SK-N-SH (cell line): Measurements from ENCODE around the gene MATR3. TPM values are rescaled to one million over a fixed set of nuclear protein-coding genes. Genes with fewer than 3 reads are reported as not detected.

Experiments used
- CTCF ChIA-PET: fragments of 300-600, 350-600 bp; formaldehyde crosslinking; extraction: SDS; loops from one replicate; lab custom pipeline; 2021; lab: Yijun Ruan, JAX
- POLR2A ChIA-PET: fragments of 350-600 bp; sonication (Branson Sonifier 250); formaldehyde crosslinking; extraction: SDS; loops from one replicate; lab custom pipeline; 2020; ENCODE audit warnings: antibody characterized with exemption, inconsistent platforms; lab: Yijun Ruan, JAX
- DNase-seq: peaks from one replicate; pipeline ENCODE4 v3.0.0; 2012
- H2AFZ ChIP-seq: fragments of 200-600 bp; sonication (generic); 2 replicates; pipeline ENCODE4 v1.8.1; 2016; ENCODE audit warnings: antibody characterized with exemption, mild to moderate bottlenecking, low read depth
- H3F3A ChIP-seq: fragments of 200-600 bp; sonication (generic); replicated peaks from 2 replicates; pipeline ENCODE3; 2016; ENCODE audit warnings: antibody characterized with exemption, mild to moderate bottlenecking; ENCODE audit not compliant: insufficient read depth
- H3K27ac ChIP-seq, 2 experiments: fragments of 200-500 bp in 1 of 2; fragments of 200-600 bp in 1 of 2; sonication (Bioruptor generic) in 1 of 2; sonication (generic), shearing (Covaris generic) in 1 of 2; 2 replicates each; pipeline versions ENCODE4 v1.5.1 to v1.6.1; 2014 to 2016; ENCODE audit warnings: low read depth in 2 of 2, inconsistent platforms in 1 of 2, low read length in 1 of 2, mild to moderate bottlenecking in 1 of 2, mixed read lengths in 1 of 2
- H3K27me3 ChIP-seq: fragments of 200-600 bp; sonication (generic), shearing (Covaris generic); 2 replicates; pipeline ENCODE4 v1.6.1; 2016; ENCODE audit warnings: mixed run types; ENCODE audit not compliant: insufficient read depth
- H3K36me3 ChIP-seq, 2 experiments: fragments of 200-500 bp in 1 of 2; fragments of 200-600 bp in 1 of 2; sonication (Bioruptor generic) in 1 of 2; sonication (generic) in 1 of 2; replicated peaks in 1 of 2; 2 replicates each; pipeline versions ENCODE3 to v1.5.1; 2014 to 2016; ENCODE audit warnings: low read length in 1 of 2, mild to moderate bottlenecking in 1 of 2; ENCODE audit not compliant: insufficient read depth in 2 of 2, control insufficient read depth in 1 of 2
- H3K4me1 ChIP-seq, 2 experiments: fragments of 200-500 bp in 1 of 2; fragments of 200-600 bp in 1 of 2; sonication (Bioruptor generic) in 1 of 2; sonication (generic), shearing (Covaris generic) in 1 of 2; 2 replicates each; pipeline versions ENCODE4 v1.5.1 to v1.6.1; 2014 to 2016; ENCODE audit warnings: low read depth in 1 of 2, low read length in 1 of 2, mixed run types in 1 of 2; ENCODE audit not compliant: insufficient read depth in 2 of 2, control insufficient read depth in 1 of 2
- H3K4me2 ChIP-seq: fragments of 200-600 bp; sonication (generic), shearing (Covaris generic); 2 replicates; pipeline ENCODE4 v1.6.1; 2017; ENCODE audit warnings: mixed run types
- H3K4me3 ChIP-seq, 2 experiments: fragments of 200-500 bp in 1 of 2; fragments of 200-600 bp in 1 of 2; sonication (Bioruptor generic) in 1 of 2; sonication (generic), shearing (Covaris generic) in 1 of 2; 2 replicates each; pipeline versions ENCODE4 v1.5.1 to v1.8.1; 2014 to 2016; ENCODE audit warnings: low read depth in 2 of 2, inconsistent platforms in 1 of 2, low read length in 1 of 2, mild to moderate bottlenecking in 1 of 2, mixed read lengths in 1 of 2, moderate library complexity in 1 of 2
- H3K79me2 ChIP-seq: fragments of 200-600 bp; sonication (generic); 2 replicates; pipeline ENCODE4 v1.8.1; 2017; ENCODE audit warnings: mild to moderate bottlenecking; ENCODE audit not compliant: insufficient read depth
- H3K9ac ChIP-seq: fragments of 200-600 bp; sonication (generic); 2 replicates; pipeline ENCODE4 v1.6.1; 2017; ENCODE audit warnings: mixed run types
- H3K9me2 ChIP-seq: fragments of 200-600 bp; sonication (generic); 2 replicates; pipeline ENCODE4 v1.6.1; 2017; ENCODE audit warnings: mixed run types
- H3K9me3 ChIP-seq: fragments of 200-600 bp; sonication (generic); 2 replicates; pipeline ENCODE4 v1.6.1; 2017; ENCODE audit warnings: mixed run types, mild to moderate bottlenecking, moderate library complexity
- H4K20me1 ChIP-seq: fragments of 200-600 bp; sonication (generic); 2 replicates; pipeline ENCODE4 v1.6.1; 2017; ENCODE audit warnings: mild to moderate bottlenecking, mixed run types; ENCODE audit not compliant: insufficient read depth
- CHD2 ChIP-seq: fragments of 150-350 bp; IDR thresholded peaks from 2 replicates; pipeline ENCODE4 v1.6.1; 2018; ENCODE audit warnings: low read length; ENCODE audit not compliant: partially characterized antibody
- CTCF ChIP-seq: fragments of 200-600 bp; sonication (generic); IDR thresholded peaks from 2 replicates; pipeline ENCODE4 v1.6.1; 2017; ENCODE audit warnings: antibody characterized with exemption, mild to moderate bottlenecking, moderate library complexity
- ELF1 ChIP-seq: IDR thresholded peaks from 2 replicates; pipeline ENCODE4 v1.4.0; 2012
- EZH2phosphoT487 ChIP-seq: fragments of 200-600 bp; sonication (generic); IDR thresholded peaks from 2 replicates; pipeline ENCODE4 v1.6.1; 2017; ENCODE audit warnings: low read depth, mixed run types, mild to moderate bottlenecking, antibody characterized with exemption, moderate library complexity, borderline replicate concordance
- FOXJ3 ChIP-seq: sonication (generic); formaldehyde crosslinking; IDR thresholded peaks from 2 replicates; pipeline ENCODE4 v1.5.1; 2020; ENCODE audit warnings: mild to moderate bottlenecking, missing genetic modification reagents
- FOXM1 ChIP-seq: IDR thresholded peaks from 2 replicates; pipeline ENCODE4 v1.4.0; 2012; ENCODE audit warnings: low read depth, mild to moderate bottlenecking
- GABPA ChIP-seq: IDR thresholded peaks from 2 replicates; pipeline ENCODE4 v1.4.0; 2012; ENCODE audit warnings: low read depth, mild to moderate bottlenecking
- GATA2 ChIP-seq: sonication (generic); formaldehyde crosslinking; IDR thresholded peaks from 2 replicates; pipeline ENCODE4 v1.5.0; 2020; ENCODE audit warnings: mild to moderate bottlenecking, missing genetic modification reagents
- JUND ChIP-seq: IDR thresholded peaks from 2 replicates; pipeline ENCODE4 v1.4.0; 2012
- MEF2A ChIP-seq: IDR thresholded peaks from 2 replicates; pipeline ENCODE4 v1.4.0; 2012; ENCODE audit warnings: low read depth, borderline replicate concordance
- MXI1 ChIP-seq: IDR thresholded peaks from 2 replicates; pipeline ENCODE4 v1.6.1; 2012; ENCODE audit warnings: mild to moderate bottlenecking, low read depth, low read length, improper control_type of control experiment
- NFIC ChIP-seq: IDR thresholded peaks from 2 replicates; pipeline ENCODE4 v1.4.0; 2012; ENCODE audit warnings: borderline replicate concordance
- NRF1 ChIP-seq: IDR thresholded peaks from 2 replicates; pipeline ENCODE4 v1.6.1; 2012; ENCODE audit warnings: low read depth, mild to moderate bottlenecking, low read length
- RCOR1 ChIP-seq: fragments of 150-350 bp; IDR thresholded peaks from 2 replicates; pipeline ENCODE4 v1.6.1; 2017; ENCODE audit warnings: antibody characterized with exemption, low read length
- REST ChIP-seq: IDR thresholded peaks from 2 replicates; pipeline ENCODE4 v1.6.1; 2012; ENCODE audit warnings: mild to moderate bottlenecking, low read depth, low read length, moderate library complexity
- RFX5 ChIP-seq: IDR thresholded peaks from 2 replicates; pipeline ENCODE4 v1.6.1; 2012; ENCODE audit warnings: mild to moderate bottlenecking, improper control_type of control experiment, low read length
- RXRA ChIP-seq: IDR thresholded peaks from 2 replicates; pipeline ENCODE4 v1.4.0; 2012; ENCODE audit warnings: low read depth, mild to moderate bottlenecking, borderline replicate concordance
- SIN3A ChIP-seq: IDR thresholded peaks from 2 replicates; pipeline ENCODE4 v1.6.1; 2012; ENCODE audit warnings: low read depth, mild to moderate bottlenecking, low read length, moderate library complexity, borderline replicate concordance
- TCF12 ChIP-seq: IDR thresholded peaks from 2 replicates; pipeline ENCODE4 v1.4.0; 2012
- YY1 ChIP-seq: IDR thresholded peaks from 2 replicates; pipeline ENCODE4 v1.4.0; 2012; ENCODE audit warnings: low read depth, mild to moderate bottlenecking
- WGBS: methylation state at CpG from one replicate; pipeline ENCODE4 v1.1.6; 2017; ENCODE audit warnings: low lambda C conversion rate; 5-methylcytosine and 5-hydroxymethylcytosine counted together
- polyA plus RNA-seq, 3 experiments: library from polyadenylated mRNA; depleted of rRNA; stranded (reverse); fragments of >200 nt; gene quantifications; 2 replicates each; pipeline ENCODE4 v1.2.3, GENCODE V29; 2012
- TF ChIP-seq, protein P1 (sequence below): fragments of 150-350 bp; IDR thresholded peaks from 2 replicates; pipeline ENCODE4 v1.6.1; 2016; ENCODE audit warnings: mild to moderate bottlenecking, low read depth, low read length

Gene MATR3
- polyA plus RNA-seq, 1 of the 3 experiments (the other 2 are of a cell fraction) = 40.4 TPM

GRCh38 chr5:139376364-139376763, 82.8 kb downstream of the MATR3 start (continued):
- no peak for TF ChIP-seq JUND
- TF ChIP-seq FOXJ3 (CRISPR knock-in tag) = no peak
- TF ChIP-seq, protein P1, sequence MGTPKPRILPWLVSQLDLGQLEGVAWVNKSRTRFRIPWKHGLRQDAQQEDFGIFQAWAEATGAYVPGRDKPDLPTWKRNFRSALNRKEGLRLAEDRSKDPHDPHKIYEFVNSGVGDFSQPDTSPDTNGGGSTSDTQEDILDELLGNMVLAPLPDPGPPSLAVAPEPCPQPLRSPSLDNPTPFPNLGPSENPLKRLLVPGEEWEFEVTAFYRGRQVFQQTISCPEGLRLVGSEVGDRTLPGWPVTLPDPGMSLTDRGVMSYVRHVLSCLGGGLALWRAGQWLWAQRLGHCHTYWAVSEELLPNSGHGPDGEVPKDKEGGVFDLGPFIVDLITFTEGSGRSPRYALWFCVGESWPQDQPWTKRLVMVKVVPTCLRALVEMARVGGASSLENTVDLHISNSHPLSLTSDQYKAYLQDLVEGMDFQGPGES = no peak
- TF ChIP-seq RFX5 = no peak

- DNase-seq = no peak
- Histone ChIP-seq H3K36me3 (peaks cover 1 to 5% of the 10 kb centered on the region in 2 experiments), H2AFZ (no peak overlapping the region), H3F3A (peaks cover 10% of the 10 kb centered on the region), H3K79me2 (no peaks in the 10 kb centered on the region), H3K9me3 (no peaks in the 10 kb centered on the region), H3K4me2 (no peak overlapping the region), H3K4me3 (no peak overlapping the region), H3K27me3 (no peaks in the 10 kb centered on the region), H4K20me1 (peaks cover 7% of the 10 kb centered on the region; the same call in 1 of the 2 replicates), H3K9ac (no peak overlapping the region), H3K4me1 (peaks cover 4 to 9% of the 10 kb centered on the region in 2 experiments; a peak in 2 of 4 replicates), H3K27ac (no peak overlapping the region), H3K9me2 (no peaks in the 10 kb centered on the region)
- 94% methylated on average over 3 of the region's 3 CpGs for WGBS
- POLR2A ChIA-PET = no interaction called here
- TF ChIP-seq RCOR1 (no peak), MXI1 (no peak), GATA2 (CRISPR knock-in tag) (no peak), RXRA (no peak), NRF1 (no peak), CHD2 (no peak)
- CTCF ChIA-PET = interaction anchor here (1.3 kb wide), 1 partner anchor 16 kb away, joined by 3 read pairs; no protein-coding TSS in a partner anchor
Observed at GRCh38 chr5:139377226-139377625, 83.7 kb downstream of the MATR3 start.

GRCh38 chr5:139378101-139378825, 84.7 kb downstream of the MATR3 start:
- Histone ChIP-seq H3K79me2 (no peaks in the 10 kb centered on the region), H3K4me2 (no peak overlapping the region), H4K20me1 (peaks cover 7% of the 10 kb centered on the region; the same call in 1 of the 2 replicates), H3K27me3 (no peaks in the 10 kb centered on the region), H3K9me2 (no peaks in the 10 kb centered on the region), H3K4me3 (no peak overlapping the region), H3K4me1 (peaks cover 8 to 15% of the 10 kb centered on the region in 2 experiments; a peak in 2 of 4 replicates), H2AFZ (no peak overlapping the region), H3K36me3 (no peaks in the 10 kb centered on the region), H3K9me3 (no peaks in the 10 kb centered on the region), H3K9ac (no peak overlapping the region), H3F3A (peaks cover 5% of the 10 kb centered on the region), H3K27ac (no peak overlapping the region)
- ChIA-PET POLR2A (interaction anchor here (0.6 kb wide), 1 partner anchor 15 kb away, joined by 3 read pairs; no protein-coding TSS in a partner anchor), CTCF (interaction anchor here (1.3 kb wide), 2 partner anchors 14 to 15 kb away, joined by 3 to 4 read pairs; no protein-coding TSS in a partner anchor)
- WGBS = 93% methylated on average over 36 of the region's 47 CpGs
- DNase-seq = no peak
- no peak for TF ChIP-seq REST
- TF ChIP-seq ELF1 = no peak
- TF ChIP-seq FOXM1 = no peak
- no peak for TF ChIP-seq GABPA
- TF ChIP-seq EZH2phosphoT487 = no peak
- TF ChIP-seq SIN3A = no peak
- no peak for TF ChIP-seq MEF2A
- TF ChIP-seq GATA2 (CRISPR knock-in tag) = no peak
- no peak for TF ChIP-seq NFIC
- no peak for TF ChIP-seq YY1
- no peak for TF ChIP-seq CTCF
- TF ChIP-seq CHD2 = no peak
- TF ChIP-seq TCF12 = no peak
